GM12872 (cell line): ENCODE results near the gene RALGPS2.

Experiments used
- CTCF ChIP-seq: IDR thresholded peaks from 3 replicates; pipeline ENCODE4 v1.5.1; 2011; ENCODE audit warnings: low read depth, mild to moderate bottlenecking, low read length, moderate library complexity; ENCODE audit not compliant: insufficient read depth

Gene RALGPS2

DNA sequence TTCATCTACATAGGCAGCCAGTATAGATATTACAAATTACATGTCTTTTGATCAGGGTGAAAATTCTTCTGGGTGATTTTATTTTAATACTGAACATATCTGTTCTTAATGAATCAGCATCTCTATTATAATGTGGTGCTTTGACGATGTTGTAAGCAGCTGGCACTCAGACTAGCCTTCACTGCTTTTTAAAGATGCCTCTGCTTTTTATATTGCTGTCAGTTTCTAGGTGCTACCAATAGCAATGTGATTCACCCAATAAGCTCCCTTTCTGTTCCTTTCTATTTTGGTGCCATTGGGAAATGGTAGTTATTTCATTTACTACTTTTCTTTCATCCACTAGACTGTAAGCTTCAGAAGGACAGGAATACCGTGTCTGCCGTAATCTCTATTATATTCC lies 156.9 kb downstream of the RALGPS2 start:
- TF ChIP-seq CTCF, result no peak

- TF ChIP-seq CTCF, result no peak
Observed at GRCh38 chr1:178885869-178886268, 160.8 kb downstream of the RALGPS2 start.

GRCh38 chr1:178886551-178886950 lies 161.5 kb downstream of the RALGPS2 start:
- TF ChIP-seq CTCF, result no peak

GRCh38 chr1:178895928-178896327 lies 170.9 kb downstream of the RALGPS2 start:
- no peak for TF ChIP-seq CTCF

DNA sequence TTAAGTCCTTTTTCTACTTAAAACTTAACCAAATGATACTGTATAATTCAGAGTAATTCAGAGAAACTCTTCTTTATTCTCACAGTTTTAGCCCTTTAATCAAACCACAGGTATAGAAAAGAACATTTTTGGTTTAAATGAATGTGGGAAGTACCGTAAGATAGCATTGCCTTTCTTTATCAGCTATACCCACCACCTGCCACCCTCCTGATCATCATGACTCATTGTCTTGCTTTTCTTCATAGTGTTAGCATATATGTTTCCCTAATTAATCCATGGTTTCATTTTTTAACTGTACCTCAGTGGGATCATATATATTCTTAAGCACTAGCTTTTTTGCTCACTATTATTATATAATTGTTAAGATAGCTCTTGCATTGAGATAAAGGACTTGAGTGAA lies 173.4 kb downstream of the RALGPS2 start:
- TF ChIP-seq CTCF, result no peak

GRCh38 chr1:178899402-178899801 lies 174.4 kb downstream of the RALGPS2 start:
- TF ChIP-seq CTCF, result no peak

- no peak for TF ChIP-seq CTCF
Observed at GRCh38 chr1:178901482-178902125, 176.6 kb downstream of the RALGPS2 start.
